ENCODE results near the gene LYAR.

GRCh38 chr4:4225915-4226605 lies 63.9 kb downstream of the LYAR start:
- TF ChIP-seq CTCF (conservative IDR thresholded peaks at IDR 0.05) = no peak
- no peak for TF ChIP-seq EZH2 (IDR thresholded peaks at IDR 0.05; ENCODE audit: low read depth)
